WI38 (cell line): Measurements from ENCODE around the gene RARS2.

Source experiments
- H3K4me3 ChIP-seq: 2 replicates; pipeline ENCODE4 v1.5.1; 2011; ENCODE audit warnings: low read depth, mild to moderate bottlenecking, control low read depth, low read length
- TF ChIP-seq, protein P1 (sequence below): IDR thresholded peaks from 2 replicates; pipeline ENCODE4 v1.5.1; 2012; ENCODE audit warnings: low read depth, mild to moderate bottlenecking, control low read depth, low read length

The RARS2 gene, protein sequence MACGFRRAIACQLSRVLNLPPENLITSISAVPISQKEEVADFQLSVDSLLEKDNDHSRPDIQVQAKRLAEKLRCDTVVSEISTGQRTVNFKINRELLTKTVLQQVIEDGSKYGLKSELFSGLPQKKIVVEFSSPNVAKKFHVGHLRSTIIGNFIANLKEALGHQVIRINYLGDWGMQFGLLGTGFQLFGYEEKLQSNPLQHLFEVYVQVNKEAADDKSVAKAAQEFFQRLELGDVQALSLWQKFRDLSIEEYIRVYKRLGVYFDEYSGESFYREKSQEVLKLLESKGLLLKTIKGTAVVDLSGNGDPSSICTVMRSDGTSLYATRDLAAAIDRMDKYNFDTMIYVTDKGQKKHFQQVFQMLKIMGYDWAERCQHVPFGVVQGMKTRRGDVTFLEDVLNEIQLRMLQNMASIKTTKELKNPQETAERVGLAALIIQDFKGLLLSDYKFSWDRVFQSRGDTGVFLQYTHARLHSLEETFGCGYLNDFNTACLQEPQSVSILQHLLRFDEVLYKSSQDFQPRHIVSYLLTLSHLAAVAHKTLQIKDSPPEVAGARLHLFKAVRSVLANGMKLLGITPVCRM

DNA sequence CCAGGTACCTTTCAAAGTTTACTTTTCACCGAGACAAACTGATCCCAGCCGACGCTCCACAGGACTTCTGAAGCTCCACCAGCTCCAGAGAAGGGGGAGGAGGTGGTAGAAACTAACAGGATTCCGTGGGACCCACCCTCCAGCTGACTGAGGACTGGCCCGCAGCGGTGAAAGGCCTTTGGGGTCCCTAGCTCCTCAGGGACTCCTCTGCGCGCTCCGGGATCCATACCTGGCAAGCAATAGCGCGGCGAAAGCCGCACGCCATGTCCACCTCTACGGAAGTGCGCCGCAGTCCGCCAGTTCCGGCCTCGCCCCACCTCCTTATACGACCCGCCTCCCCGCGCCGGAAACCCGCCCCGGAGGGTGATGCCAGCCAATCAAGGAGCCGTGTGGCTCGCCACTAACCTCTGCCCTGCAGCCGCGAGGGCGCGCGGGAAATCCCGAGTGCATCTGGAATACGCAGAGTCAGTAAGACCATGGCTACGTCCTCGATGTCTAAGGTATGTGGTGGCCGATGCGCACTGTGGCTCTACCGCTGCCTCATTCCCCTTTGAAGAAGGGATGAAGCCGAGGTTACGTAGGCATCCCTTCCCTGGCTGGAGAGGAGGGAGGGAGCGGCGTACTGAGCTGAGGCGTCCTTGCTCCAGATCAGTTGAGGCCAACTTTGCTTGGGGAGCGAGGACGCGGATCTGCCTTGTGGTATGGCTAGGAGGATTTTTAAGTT is at the start of gene RARS2, which contains the start of gene ORC3:
Gene RARS2, minus strand, starts transcription at position 295 of the 724 bp plus-strand sequence. Its CDS starts 30 bp downstream, at position 265.
Gene ORC3, plus strand, starts transcription at position 443 of the 724 bp plus-strand sequence. Its CDS starts 34 bp downstream, at position 477.
- TF ChIP-seq, protein P1, sequence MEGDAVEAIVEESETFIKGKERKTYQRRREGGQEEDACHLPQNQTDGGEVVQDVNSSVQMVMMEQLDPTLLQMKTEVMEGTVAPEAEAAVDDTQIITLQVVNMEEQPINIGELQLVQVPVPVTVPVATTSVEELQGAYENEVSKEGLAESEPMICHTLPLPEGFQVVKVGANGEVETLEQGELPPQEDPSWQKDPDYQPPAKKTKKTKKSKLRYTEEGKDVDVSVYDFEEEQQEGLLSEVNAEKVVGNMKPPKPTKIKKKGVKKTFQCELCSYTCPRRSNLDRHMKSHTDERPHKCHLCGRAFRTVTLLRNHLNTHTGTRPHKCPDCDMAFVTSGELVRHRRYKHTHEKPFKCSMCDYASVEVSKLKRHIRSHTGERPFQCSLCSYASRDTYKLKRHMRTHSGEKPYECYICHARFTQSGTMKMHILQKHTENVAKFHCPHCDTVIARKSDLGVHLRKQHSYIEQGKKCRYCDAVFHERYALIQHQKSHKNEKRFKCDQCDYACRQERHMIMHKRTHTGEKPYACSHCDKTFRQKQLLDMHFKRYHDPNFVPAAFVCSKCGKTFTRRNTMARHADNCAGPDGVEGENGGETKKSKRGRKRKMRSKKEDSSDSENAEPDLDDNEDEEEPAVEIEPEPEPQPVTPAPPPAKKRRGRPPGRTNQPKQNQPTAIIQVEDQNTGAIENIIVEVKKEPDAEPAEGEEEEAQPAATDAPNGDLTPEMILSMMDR = no peak
- H3K4me3 ChIP-seq = peak within 1 kb of the TSS; percentile 81

DNA sequence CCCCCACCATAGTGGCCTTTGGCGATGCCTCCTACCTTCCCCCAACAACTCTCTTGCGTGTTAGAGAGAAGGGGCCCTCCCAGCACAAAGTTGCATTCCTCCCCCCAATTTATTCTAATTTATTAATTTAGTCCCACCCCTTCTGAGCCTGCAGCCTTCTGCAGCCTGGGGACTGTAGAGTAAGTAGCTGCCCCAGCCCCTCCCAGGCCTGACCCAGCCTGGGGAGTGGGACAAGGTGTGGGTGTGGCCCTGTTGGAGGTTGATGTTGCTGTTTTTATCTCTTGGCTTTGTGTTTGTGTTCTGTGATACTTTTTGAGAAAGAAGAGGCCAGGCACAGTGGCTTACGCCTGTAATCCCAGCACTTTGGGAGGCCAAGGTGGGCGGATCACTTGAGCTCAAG is 49.6 kb upstream of the RARS2 start:
- no peak overlapping the region for H3K4me3 ChIP-seq
- TF ChIP-seq, protein P1 = no peak

DNA sequence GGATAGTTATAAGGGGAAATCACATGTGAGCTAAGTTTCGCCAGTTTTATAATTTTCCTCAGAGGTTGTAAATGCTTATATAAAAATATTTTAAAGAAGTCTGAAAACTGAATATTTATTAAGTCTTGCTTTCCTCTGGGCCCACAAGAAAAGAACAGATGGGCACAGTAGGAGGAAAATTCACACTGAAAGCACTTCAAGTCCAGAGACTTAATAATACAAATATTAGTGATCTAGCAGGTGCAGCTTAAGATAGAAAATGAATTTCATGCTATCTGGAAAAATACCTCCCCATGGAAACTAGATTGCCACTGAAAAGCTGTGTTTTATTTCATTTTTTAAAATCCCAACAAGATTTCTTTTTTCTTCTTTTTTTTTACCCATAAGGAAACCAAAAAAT is 47.3 kb upstream of the RARS2 start:
- H3K4me3 ChIP-seq = no peak overlapping the region
- TF ChIP-seq, protein P1 = no peak

DNA sequence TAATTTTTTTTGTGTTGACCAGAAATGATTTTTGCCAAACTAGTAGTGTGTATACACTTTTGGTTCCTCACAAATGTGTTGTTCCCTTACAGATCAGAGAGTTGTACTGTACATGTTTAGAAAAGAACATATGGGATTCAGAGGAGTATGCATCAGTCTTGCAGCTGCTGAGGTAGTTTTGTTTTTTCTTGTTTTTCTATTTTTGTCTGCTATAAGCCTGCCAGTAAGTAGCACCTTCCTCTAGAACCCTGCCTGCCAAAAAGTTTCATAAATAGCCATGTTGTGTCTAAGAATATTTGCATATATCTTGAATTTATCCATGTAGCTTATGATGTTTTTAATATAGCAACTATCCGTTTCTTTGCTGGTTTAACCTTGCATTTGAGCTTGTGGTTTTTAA is 46.5 kb upstream of the RARS2 start:
- TF ChIP-seq, protein P1 = no peak

DNA sequence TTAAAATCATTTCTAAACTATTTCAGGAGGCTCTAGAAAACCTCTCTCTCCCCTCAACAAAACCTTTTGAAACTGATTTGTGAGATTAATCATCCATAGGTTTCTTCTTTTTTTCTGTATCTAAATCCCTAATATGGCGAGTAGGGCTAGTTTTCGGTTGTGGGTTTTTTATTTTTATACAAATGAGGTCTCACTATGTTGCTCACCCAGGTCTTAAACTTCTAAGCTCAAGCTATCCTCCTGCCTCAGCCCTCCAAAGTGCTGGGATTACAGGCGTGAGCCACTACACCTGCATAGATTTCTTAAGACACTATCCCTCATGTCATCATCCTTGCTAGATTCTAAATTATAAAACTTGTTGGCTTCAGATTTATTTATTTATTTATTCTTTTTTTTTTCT is 44.1 kb upstream of the RARS2 start:
- no peak overlapping the region for H3K4me3 ChIP-seq
- TF ChIP-seq, protein P1 = no peak

More for the DNA sequence above, 46.5 kb upstream of the RARS2 start:
- H3K4me3 ChIP-seq = no peak overlapping the region

DNA sequence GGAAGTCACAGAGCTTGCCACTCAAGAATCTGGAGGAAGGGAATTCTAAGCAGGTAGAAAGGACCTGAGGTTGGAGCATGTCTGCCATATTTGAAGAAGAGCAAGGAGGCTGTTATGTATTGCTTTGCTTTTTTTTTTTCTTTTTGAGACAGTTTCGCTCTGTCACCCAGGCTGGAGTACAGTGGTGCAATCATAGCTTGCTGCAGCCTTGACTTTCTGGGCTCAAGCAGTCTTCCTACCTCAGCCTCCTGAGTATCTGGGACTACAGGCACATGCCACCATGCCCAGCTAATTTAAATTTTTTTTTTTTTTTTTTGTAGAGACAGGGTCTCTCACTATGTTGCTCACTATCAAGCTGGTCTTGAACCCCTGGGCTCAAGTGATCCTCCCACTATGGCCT is 41.0 kb upstream of the RARS2 start:
- TF ChIP-seq, protein P1 = no peak
- no peak overlapping the region for H3K4me3 ChIP-seq
